Body of pancreas (tissue), 4 donors: Measurements from ENCODE around the gene ARHGAP22.

Experiments used
- CTCF ChIP-seq, 7 experiments: fragments of 450-650 bp in 4 of 7; fragments of 200-600 bp in 3 of 7; sonication (generic) in 3 of 7; IDR thresholded peaks; one replicate each; pipeline ENCODE4 v1.5.1; 2016 to 2019; ENCODE audit warnings: antibody characterized with exemption in 7 of 7
- POLR2A ChIP-seq, 3 donors: fragments of 450-650 bp; IDR thresholded peaks; one replicate each; pipeline ENCODE4 v1.6.1; 2016; ENCODE audit warnings: antibody characterized with exemption in 3 of 3, mild to moderate bottlenecking in 2 of 3

- TF ChIP-seq CTCF (IDR thresholded peaks at IDR 0.05): no peak
- TF ChIP-seq POLR2A (IDR thresholded peaks at IDR 0.05): no peak
Measured at GRCh38 chr10:48533540-48533939, 71.3 kb downstream of the ARHGAP22 start.
